Endodermal cell (in vitro differentiated cells): ENCODE data around the gene KLHL22. TPM values are rescaled to one million over a fixed set of nuclear protein-coding genes. Genes with fewer than 3 reads are reported as not detected.

ENCODE experiments used
- DNase-seq: peaks from one replicate; pipeline ENCODE4 v3.0.0-alpha.2; 2017
- H3K27ac ChIP-seq: 2 replicates; pipeline ENCODE4 v1.5.1; 2013; ENCODE audit warnings: mild to moderate bottlenecking, low read depth, low read length, moderate library complexity
- H3K27me3 ChIP-seq: 2 replicates; pipeline ENCODE4 v1.6.1; 2013; ENCODE audit warnings: mild to moderate bottlenecking, low read length, moderate library complexity; ENCODE audit not compliant: insufficient read depth, control insufficient read depth, poor library complexity, severe bottlenecking
- H3K36me3 ChIP-seq: 2 replicates; pipeline ENCODE4 v1.7.0; 2013; ENCODE audit warnings: mild to moderate bottlenecking, low read length, moderate library complexity; ENCODE audit not compliant: control insufficient read depth, insufficient read depth
- H3K4me1 ChIP-seq: one replicate; pipeline ENCODE4 v1.7.0; 2013; ENCODE audit warnings: low read length; ENCODE audit not compliant: control insufficient read depth, insufficient read depth
- H3K4me3 ChIP-seq: 2 replicates; pipeline ENCODE4 v1.5.1; 2013; ENCODE audit warnings: mild to moderate bottlenecking, low read length, moderate library complexity
- H3K9ac ChIP-seq: 2 replicates; pipeline ENCODE4 v1.6.1; 2013; ENCODE audit warnings: mild to moderate bottlenecking, low read length, moderate library complexity; ENCODE audit not compliant: poor library complexity, severe bottlenecking; ENCODE audit errors: extremely low read depth
- H3K9me3 ChIP-seq: 2 replicates; pipeline ENCODE4 v1.6.1; 2013; ENCODE audit warnings: mild to moderate bottlenecking, low read length, moderate library complexity; ENCODE audit not compliant: control insufficient read depth
- H3K27ac Mint-ChIP-seq: 2 replicates; pipeline ENCODE4 v1.8.0; 2020; ENCODE audit warnings: mixed read lengths
- H3K27me3 Mint-ChIP-seq: 2 replicates; pipeline ENCODE4 v1.8.0; 2021; ENCODE audit warnings: mild to moderate bottlenecking, mixed read lengths; ENCODE audit not compliant: insufficient read depth
- H3K36me3 Mint-ChIP-seq: 2 replicates; pipeline ENCODE4 v1.8.0; 2020; ENCODE audit warnings: low read depth, mixed read lengths
- H3K4me1 Mint-ChIP-seq: 2 replicates; pipeline ENCODE4 v1.8.0; 2020; ENCODE audit warnings: mixed read lengths
- H3K4me3 Mint-ChIP-seq: 2 replicates; pipeline ENCODE4 v1.8.0; 2020; ENCODE audit warnings: mild to moderate bottlenecking, moderate library complexity, mixed read lengths
- H3K9me3 Mint-ChIP-seq: 2 replicates; pipeline ENCODE4 v1.8.0; 2020; ENCODE audit warnings: mild to moderate bottlenecking, mixed read lengths
- WGBS, 2 experiments: methylation state at CpG; one replicate each; pipeline versions ENCODE4 v1.1.5 to v1.1.7; 2013; ENCODE audit warnings: missing lambda C conversion rate in 2 of 2, mixed read lengths in 1 of 2; ENCODE audit not compliant: insufficient coverage in 1 of 2, insufficient read length in 1 of 2; 5-methylcytosine and 5-hydroxymethylcytosine counted together
- total RNA-seq, 2 donors: library from RNA; stranded (reverse); fragmentation: NEBNext Ultra II Directional in 1 of 2; extraction: Animal tissue kit (Norgen Biotek cat#: 25700) in 1 of 2; gene quantifications; 2 replicates in 1 of 2; 3 replicates in 1 of 2; pipeline ENCODE4 v1.2.1, GENCODE V29; 2021
- TF ChIP-seq, protein P1 (sequence below): fragments of 200-600 bp; sonication (generic); conservative IDR thresholded peaks from 2 replicates; pipeline ENCODE4 v1.5.0; 2021; ENCODE audit warnings: antibody characterized with exemption, mild to moderate bottlenecking

The KLHL22 gene
- total RNA-seq, 2 donors from 2014 or later: 26.5 to 32.8 TPM

DNA sequence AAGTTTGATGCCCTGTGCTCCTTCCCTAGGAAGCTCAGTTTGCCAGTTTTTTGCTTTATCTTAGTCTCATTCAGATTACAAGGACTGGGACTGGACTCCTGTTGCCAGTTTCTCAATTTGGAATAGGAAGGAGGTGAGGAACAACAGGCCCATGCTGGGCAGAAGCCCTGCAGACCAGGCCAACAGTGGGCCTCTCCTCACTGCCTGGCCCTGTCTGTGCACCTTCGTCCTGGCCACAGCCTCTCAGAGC lies 35.5 kb upstream of the KLHL22 start:
- TF ChIP-seq, protein P1, sequence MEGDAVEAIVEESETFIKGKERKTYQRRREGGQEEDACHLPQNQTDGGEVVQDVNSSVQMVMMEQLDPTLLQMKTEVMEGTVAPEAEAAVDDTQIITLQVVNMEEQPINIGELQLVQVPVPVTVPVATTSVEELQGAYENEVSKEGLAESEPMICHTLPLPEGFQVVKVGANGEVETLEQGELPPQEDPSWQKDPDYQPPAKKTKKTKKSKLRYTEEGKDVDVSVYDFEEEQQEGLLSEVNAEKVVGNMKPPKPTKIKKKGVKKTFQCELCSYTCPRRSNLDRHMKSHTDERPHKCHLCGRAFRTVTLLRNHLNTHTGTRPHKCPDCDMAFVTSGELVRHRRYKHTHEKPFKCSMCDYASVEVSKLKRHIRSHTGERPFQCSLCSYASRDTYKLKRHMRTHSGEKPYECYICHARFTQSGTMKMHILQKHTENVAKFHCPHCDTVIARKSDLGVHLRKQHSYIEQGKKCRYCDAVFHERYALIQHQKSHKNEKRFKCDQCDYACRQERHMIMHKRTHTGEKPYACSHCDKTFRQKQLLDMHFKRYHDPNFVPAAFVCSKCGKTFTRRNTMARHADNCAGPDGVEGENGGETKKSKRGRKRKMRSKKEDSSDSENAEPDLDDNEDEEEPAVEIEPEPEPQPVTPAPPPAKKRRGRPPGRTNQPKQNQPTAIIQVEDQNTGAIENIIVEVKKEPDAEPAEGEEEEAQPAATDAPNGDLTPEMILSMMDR: no peak
- DNase-seq: no peak
- peaks cover 9% of the 10 kb centered on the region for H3K9me3 Mint-ChIP-seq
- H3K4me1 Mint-ChIP-seq: peaks cover 9% of the 10 kb centered on the region
- WGBS, 2 experiments: 62% methylated on average over 1 of the region's 1 CpG; no CpG with 5 or more reads in 1 of the 2 experiments
- Histone ChIP-seq H3K27ac (peak overlapping the region; percentile 26), H3K4me1 (no peaks in the 10 kb centered on the region), H3K9me3 (peaks cover 11% of the 10 kb centered on the region), H3K27me3 (no peaks in the 10 kb centered on the region), H3K36me3 (peaks cover 32% of the 10 kb centered on the region), H3K4me3 (no peak overlapping the region), H3K9ac (no peak overlapping the region)
- no peaks in the 10 kb centered on the region for H3K27me3 Mint-ChIP-seq
- no peak overlapping the region for H3K4me3 Mint-ChIP-seq
- peak overlapping the region; percentile 82 for H3K27ac Mint-ChIP-seq
- peaks cover 32% of the 10 kb centered on the region for H3K36me3 Mint-ChIP-seq

DNA sequence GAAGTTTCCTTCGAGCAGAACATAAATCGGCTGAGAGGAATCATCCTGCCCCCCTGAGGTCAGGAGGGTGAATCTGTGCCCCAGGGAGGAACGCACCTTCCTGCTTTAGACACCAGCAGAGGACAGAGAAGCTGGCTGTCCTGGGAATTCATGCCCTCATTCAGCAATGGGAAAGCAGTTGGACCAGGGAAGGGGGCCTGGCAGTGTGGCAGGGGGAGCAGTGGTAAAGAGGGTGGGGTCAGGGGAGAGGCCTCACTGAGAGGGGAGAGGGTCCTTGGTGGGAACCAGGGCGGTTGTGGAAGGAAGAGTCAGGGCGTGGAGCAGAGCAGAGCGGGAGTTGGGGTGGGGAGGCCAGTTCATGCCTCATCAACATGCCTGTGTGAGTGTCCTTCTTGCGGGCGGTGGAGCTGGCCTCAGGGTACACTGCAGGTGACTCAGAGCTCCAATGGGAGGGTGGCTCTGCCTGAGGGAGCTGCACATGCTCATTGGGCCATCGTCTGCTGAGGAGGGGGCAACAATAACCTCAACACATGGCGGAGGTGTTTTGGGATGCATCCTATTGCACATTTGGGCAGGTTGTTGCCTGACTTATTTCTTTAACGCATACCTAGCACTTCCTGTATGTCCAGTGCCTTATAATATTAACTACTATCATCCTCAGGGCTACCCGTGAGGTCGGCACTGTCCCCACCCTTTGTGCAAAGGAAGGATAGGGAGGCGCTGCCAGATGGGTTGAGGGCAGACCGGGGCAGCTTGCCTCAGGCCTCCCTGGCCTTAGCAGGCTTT lies 35.0 kb upstream of the KLHL22 start:
- Mint-ChIP-seq H3K4me3 (no peak overlapping the region), H3K27ac (peak overlapping the region; percentile 85), H3K36me3 (peaks cover 32% of the 10 kb centered on the region), H3K9me3 (peaks cover 9% of the 10 kb centered on the region), H3K4me1 (peaks cover 9% of the 10 kb centered on the region), H3K27me3 (no peaks in the 10 kb centered on the region)
- H3K36me3 ChIP-seq: peaks cover 32% of the 10 kb centered on the region
- no peaks in the 10 kb centered on the region for H3K4me1 ChIP-seq
- TF ChIP-seq, protein P1: no peak
- 89 to 90% methylated on average over 11 to 15 of the region's 15 CpGs for WGBS, 2 experiments
- no peak for DNase-seq
- H3K9ac ChIP-seq: no peak overlapping the region
- H3K27ac ChIP-seq: peak overlapping the region; percentile 50
- H3K27me3 ChIP-seq: no peaks in the 10 kb centered on the region
- H3K9me3 ChIP-seq: peaks cover 11% of the 10 kb centered on the region
- no peak overlapping the region for H3K4me3 ChIP-seq

DNA sequence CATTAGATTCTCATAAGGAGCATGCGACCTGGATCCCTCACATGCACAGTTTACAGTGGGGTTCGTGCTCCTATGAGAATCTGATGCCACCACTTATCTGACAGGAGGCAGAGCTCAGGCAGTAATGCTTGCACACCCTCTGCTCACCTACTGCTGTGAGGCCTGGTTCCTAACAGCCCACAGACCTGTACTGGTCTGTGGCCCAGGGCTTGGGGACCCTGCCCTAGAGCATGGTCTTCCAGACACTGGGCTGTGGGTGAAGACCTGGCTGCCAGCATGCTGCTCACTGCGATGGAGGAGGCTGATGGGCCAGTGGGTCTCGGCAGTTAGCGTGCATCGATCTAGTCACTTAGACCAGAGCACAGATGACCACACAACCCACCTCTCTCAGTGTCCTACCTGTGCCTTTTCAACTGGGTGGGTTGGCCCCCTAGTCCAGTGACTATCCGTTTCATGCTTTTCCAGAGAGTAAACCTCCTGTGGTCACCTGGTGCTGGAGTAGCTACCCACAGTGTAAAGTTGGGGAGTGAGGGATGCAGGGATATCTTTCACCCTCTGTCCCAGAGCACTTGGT lies 32.9 kb upstream of the KLHL22 start:
- Mint-ChIP-seq H3K27me3 (no peaks in the 10 kb centered on the region), H3K4me1 (peaks cover 12% of the 10 kb centered on the region), H3K27ac (no peak overlapping the region), H3K36me3 (peaks cover 23% of the 10 kb centered on the region), H3K4me3 (no peak overlapping the region), H3K9me3 (peaks cover 9% of the 10 kb centered on the region)
- peaks cover 11% of the 10 kb centered on the region for H3K9me3 ChIP-seq
- no peak overlapping the region for H3K4me3 ChIP-seq
- no peak overlapping the region for H3K9ac ChIP-seq
- H3K36me3 ChIP-seq: peaks cover 34% of the 10 kb centered on the region
- no peak for DNase-seq
- H3K27me3 ChIP-seq: no peaks in the 10 kb centered on the region
- no peaks in the 10 kb centered on the region for H3K4me1 ChIP-seq
- H3K27ac ChIP-seq: no peak overlapping the region
- 95% methylated on average over 6 to 7 of the region's 7 CpGs for WGBS, 2 experiments
- TF ChIP-seq, protein P1: no peak
